ENCODE measurements around the gene MLIP. TPM values are rescaled to one million over a fixed set of nuclear protein-coding genes. Genes with fewer than 3 reads are reported as not detected.

MLIP gene
- total RNA-seq, 1 donor from 2014 or later: not detected

DNA sequence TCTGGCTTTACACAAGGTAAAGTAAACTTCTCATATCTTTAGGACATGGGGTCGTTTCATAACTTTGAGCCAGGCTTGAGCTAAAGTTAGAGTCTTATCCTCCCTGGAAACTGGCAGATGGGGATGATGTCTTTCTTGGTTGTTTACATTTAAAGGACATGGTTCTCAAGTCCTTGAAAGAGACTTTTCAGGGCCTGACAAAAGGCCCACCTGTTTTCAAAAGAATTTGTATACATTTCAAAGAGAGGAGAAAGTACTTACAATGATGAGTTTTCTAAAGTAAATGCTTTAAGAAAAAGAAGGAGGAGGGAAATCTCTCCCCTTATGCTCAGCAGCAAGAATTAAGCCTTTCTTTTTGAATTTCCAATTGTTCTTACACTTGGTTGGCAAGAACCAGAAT is 151.3 kb downstream of the MLIP start:
- no peaks in the 10 kb centered on the region for H3K9me3 Mint-ChIP-seq (ENCODE audit: unreplicated experiment)
- peaks cover 10% of the 10 kb centered on the region for H3K4me1 Mint-ChIP-seq (ENCODE audit: unreplicated experiment)
- no peak overlapping the region for H3K4me3 Mint-ChIP-seq (ENCODE audit: unreplicated experiment)
- H3K27ac Mint-ChIP-seq (ENCODE audit: unreplicated experiment): no peak overlapping the region
- TF ChIP-seq, protein P1, sequence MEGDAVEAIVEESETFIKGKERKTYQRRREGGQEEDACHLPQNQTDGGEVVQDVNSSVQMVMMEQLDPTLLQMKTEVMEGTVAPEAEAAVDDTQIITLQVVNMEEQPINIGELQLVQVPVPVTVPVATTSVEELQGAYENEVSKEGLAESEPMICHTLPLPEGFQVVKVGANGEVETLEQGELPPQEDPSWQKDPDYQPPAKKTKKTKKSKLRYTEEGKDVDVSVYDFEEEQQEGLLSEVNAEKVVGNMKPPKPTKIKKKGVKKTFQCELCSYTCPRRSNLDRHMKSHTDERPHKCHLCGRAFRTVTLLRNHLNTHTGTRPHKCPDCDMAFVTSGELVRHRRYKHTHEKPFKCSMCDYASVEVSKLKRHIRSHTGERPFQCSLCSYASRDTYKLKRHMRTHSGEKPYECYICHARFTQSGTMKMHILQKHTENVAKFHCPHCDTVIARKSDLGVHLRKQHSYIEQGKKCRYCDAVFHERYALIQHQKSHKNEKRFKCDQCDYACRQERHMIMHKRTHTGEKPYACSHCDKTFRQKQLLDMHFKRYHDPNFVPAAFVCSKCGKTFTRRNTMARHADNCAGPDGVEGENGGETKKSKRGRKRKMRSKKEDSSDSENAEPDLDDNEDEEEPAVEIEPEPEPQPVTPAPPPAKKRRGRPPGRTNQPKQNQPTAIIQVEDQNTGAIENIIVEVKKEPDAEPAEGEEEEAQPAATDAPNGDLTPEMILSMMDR (IDR thresholded peaks at IDR 0.05): no peak
- H3K36me3 Mint-ChIP-seq (ENCODE audit: unreplicated experiment): no peaks in the 10 kb centered on the region
- H3K27me3 Mint-ChIP-seq (ENCODE audit: unreplicated experiment): no peaks in the 10 kb centered on the region
- DNase-seq (ENCODE audit: extremely low spot score, unreplicated experiment): no peak

DNA sequence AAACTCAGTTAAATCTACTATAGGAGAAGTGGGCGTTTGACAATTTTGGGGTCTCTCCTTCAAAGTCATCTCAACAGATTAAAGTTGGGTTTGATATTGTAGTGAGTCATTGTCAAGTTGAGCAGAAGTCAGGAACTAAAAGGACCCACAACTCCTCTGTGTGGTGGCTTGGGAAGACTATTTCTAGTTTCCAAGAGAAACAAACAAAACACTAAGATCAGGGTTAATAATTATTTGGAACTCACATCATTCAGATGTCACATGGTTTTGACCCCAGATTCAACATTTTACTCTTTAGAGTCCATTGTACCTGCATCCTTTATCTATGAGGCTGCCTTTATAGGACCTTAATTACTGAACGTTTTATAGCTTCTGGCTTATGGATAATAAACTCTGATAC is 151.7 kb downstream of the MLIP start:
- H3K27ac Mint-ChIP-seq (ENCODE audit: unreplicated experiment): no peak overlapping the region
- H3K4me1 Mint-ChIP-seq (ENCODE audit: unreplicated experiment): peaks cover 10% of the 10 kb centered on the region
- H3K4me3 Mint-ChIP-seq (ENCODE audit: unreplicated experiment): no peak overlapping the region
- H3K9me3 Mint-ChIP-seq (ENCODE audit: unreplicated experiment): no peaks in the 10 kb centered on the region
- no peak for DNase-seq (ENCODE audit: extremely low spot score, unreplicated experiment)
- no peaks in the 10 kb centered on the region for H3K36me3 Mint-ChIP-seq (ENCODE audit: unreplicated experiment)
- no peaks in the 10 kb centered on the region for H3K27me3 Mint-ChIP-seq (ENCODE audit: unreplicated experiment)
- TF ChIP-seq, protein P1 (IDR thresholded peaks at IDR 0.05): no peak

DNA sequence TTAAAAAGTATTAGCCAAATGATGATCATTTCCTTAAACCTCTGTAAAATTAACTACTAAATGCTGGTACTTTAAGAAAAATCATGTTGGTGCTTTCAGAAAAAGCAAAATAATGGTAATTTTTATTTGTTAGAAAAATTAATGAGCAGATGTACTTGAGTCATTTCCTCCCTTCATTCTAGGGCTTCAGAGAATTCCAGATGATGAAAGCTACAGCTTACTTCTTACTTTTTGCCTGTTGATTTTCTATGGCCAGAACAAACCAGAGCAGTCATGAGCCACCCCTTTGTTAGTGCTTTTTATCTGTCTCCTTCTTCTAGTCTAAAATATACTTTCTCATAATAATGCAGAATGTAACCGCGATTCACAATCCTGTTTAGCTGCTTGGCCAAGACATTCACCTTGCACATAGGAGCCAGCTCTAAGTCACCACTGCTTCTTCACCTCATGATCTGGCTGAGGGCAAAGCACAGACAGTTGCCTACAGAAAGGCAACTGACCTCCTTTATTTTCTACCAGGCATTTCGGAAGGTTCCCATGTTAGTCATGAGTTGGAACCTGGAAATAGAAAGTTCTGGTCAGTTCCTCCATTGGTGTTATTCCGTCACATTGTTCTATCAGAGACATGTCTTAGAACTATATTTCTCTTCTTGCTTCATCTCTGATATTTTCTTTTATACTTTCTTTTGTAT is 153.5 kb downstream of the MLIP start:
- no peaks in the 10 kb centered on the region for H3K27me3 Mint-ChIP-seq (ENCODE audit: unreplicated experiment)
- no peak overlapping the region for H3K4me3 Mint-ChIP-seq (ENCODE audit: unreplicated experiment)
- TF ChIP-seq, protein P1 (IDR thresholded peaks at IDR 0.05): no peak
- no peaks in the 10 kb centered on the region for H3K9me3 Mint-ChIP-seq (ENCODE audit: unreplicated experiment)
- H3K4me1 Mint-ChIP-seq (ENCODE audit: unreplicated experiment): peaks cover 10% of the 10 kb centered on the region
- no peak for DNase-seq (ENCODE audit: extremely low spot score, unreplicated experiment)
- H3K27ac Mint-ChIP-seq (ENCODE audit: unreplicated experiment): no peak overlapping the region
- H3K36me3 Mint-ChIP-seq (ENCODE audit: unreplicated experiment): no peaks in the 10 kb centered on the region

DNA sequence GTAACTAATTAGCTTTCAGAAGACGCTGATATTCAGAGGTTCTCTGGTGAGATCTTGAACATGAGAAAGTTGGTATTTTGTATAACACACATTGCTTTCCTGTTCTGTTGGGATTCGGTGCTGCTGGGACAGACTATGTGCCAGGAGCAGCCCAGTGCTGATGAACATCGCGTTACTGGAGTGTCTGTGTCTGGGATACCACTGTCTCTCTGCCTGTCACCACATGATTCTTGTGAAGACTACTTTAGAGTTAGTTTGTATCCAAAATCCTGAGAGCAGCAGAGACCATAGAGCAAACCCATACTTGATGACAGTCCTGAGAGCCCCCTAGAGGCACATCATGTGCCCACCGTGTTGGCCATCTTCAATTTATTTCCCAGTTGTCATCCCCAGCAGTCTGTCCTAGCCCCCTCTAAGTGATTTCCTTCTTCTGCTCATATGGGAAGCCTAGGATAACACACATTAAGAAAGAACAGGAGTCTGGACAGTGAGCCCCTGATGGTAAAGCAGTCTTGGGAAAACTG is 155.2 kb downstream of the MLIP start:
- peaks cover 9% of the 10 kb centered on the region for H3K4me1 Mint-ChIP-seq (ENCODE audit: unreplicated experiment)
- no peaks in the 10 kb centered on the region for H3K9me3 Mint-ChIP-seq (ENCODE audit: unreplicated experiment)
- H3K4me3 Mint-ChIP-seq (ENCODE audit: unreplicated experiment): no peak overlapping the region

DNA sequence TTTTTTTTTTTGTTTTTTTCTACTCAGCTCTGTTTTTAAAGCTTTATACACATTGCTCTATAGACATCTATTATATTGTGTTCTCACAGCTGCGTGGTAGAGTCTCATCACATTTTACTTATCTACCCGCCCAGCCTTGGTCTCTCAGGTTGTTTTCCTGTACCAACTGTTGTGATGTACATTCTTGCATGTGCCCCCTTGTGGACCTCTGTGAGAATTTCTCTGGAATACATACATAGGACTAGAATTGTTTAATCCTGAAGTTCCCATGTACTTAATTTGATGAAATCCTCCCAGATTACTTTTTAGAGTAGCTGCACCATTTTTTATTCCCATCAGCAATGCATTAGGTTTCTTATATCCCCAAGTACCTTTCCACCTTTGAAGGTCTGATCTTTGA is 156.6 kb downstream of the MLIP start:
- H3K4me3 Mint-ChIP-seq (ENCODE audit: unreplicated experiment): no peak overlapping the region
- H3K27ac Mint-ChIP-seq (ENCODE audit: unreplicated experiment): no peak overlapping the region

More for the DNA sequence above, 155.2 kb downstream of the MLIP start:
- TF ChIP-seq, protein P1 (IDR thresholded peaks at IDR 0.05): peak; percentile 13
- DNase-seq (ENCODE audit: extremely low spot score, unreplicated experiment): no peak
- Mint-ChIP-seq H3K27ac (ENCODE audit: unreplicated experiment) (no peak overlapping the region), H3K36me3 (ENCODE audit: unreplicated experiment) (no peaks in the 10 kb centered on the region), H3K27me3 (ENCODE audit: unreplicated experiment) (no peaks in the 10 kb centered on the region)

More for the DNA sequence above, 156.6 kb downstream of the MLIP start:
- DNase-seq (ENCODE audit: extremely low spot score, unreplicated experiment): no peak
- no peaks in the 10 kb centered on the region for H3K27me3 Mint-ChIP-seq (ENCODE audit: unreplicated experiment)
- no peaks in the 10 kb centered on the region for H3K9me3 Mint-ChIP-seq (ENCODE audit: unreplicated experiment)
- H3K4me1 Mint-ChIP-seq (ENCODE audit: unreplicated experiment): peaks cover 9% of the 10 kb centered on the region
- TF ChIP-seq, protein P1 (IDR thresholded peaks at IDR 0.05): peak; percentile 56
- H3K36me3 Mint-ChIP-seq (ENCODE audit: unreplicated experiment): no peaks in the 10 kb centered on the region
